ENCODE results near the gene IRAK2.

Gene IRAK2

GRCh38 chr3:10194328-10195071 is 29.8 kb downstream of the IRAK2 start:
- H3K9me3 ChIP-seq (ENCODE audit: low read length): no peaks in the 10 kb centered on the region
- H3K27ac ChIP-seq (ENCODE audit: low read depth, low read length): peak overlapping the region; percentile 66

GRCh38 chr3:10195366-10196089 is 30.8 kb downstream of the IRAK2 start:
- Histone ChIP-seq H3K36me3 (ENCODE audit: insufficient read depth, low read length) (no peaks in the 10 kb centered on the region), H3K9me3 (ENCODE audit: low read length) (no peaks in the 10 kb centered on the region), H3K27ac (ENCODE audit: low read depth, low read length) (no peak overlapping the region), H3K4me3 (ENCODE audit: low read depth in 1 of 2, low read length in 2 of 2) (no peak overlapping the region), H3K27me3 (ENCODE audit: control insufficient read depth in 1 of 2, insufficient read depth in 2 of 2, low read length in 2 of 2) (no peaks in the 10 kb centered on the region), H3K4me1 (ENCODE audit: insufficient read depth, low read length) (peaks cover 58% of the 10 kb centered on the region), H3K9ac (ENCODE audit: low read length) (no peak overlapping the region)

More at GRCh38 chr3:10194328-10195071, 29.8 kb downstream of the IRAK2 start:
- Histone ChIP-seq H3K36me3 (ENCODE audit: insufficient read depth, low read length) (no peaks in the 10 kb centered on the region), H3K4me1 (ENCODE audit: insufficient read depth, low read length) (peaks cover 67% of the 10 kb centered on the region), H3K4me3 (ENCODE audit: low read depth in 1 of 2, low read length in 2 of 2) (no peak overlapping the region), H3K9ac (ENCODE audit: low read length) (no peak overlapping the region), H3K27me3 (ENCODE audit: control insufficient read depth in 1 of 2, insufficient read depth in 2 of 2, low read length in 2 of 2) (no peaks in the 10 kb centered on the region)

- no peaks in the 10 kb centered on the region for H3K9me3 ChIP-seq (ENCODE audit: low read length)
- no peak overlapping the region for H3K27ac ChIP-seq (ENCODE audit: low read depth, low read length)
- H3K4me1 ChIP-seq (ENCODE audit: insufficient read depth, low read length): peaks cover 49% of the 10 kb centered on the region
- H3K27me3 ChIP-seq (ENCODE audit: control insufficient read depth in 1 of 2, insufficient read depth in 2 of 2, low read length in 2 of 2): no peaks in the 10 kb centered on the region
- H3K9ac ChIP-seq (ENCODE audit: low read length): no peak overlapping the region
- no peak overlapping the region for H3K4me3 ChIP-seq (ENCODE audit: low read depth in 1 of 2, low read length in 2 of 2)
- H3K36me3 ChIP-seq (ENCODE audit: insufficient read depth, low read length): peaks cover 8% of the 10 kb centered on the region
Measured at GRCh38 chr3:10196389-10197052, 31.8 kb downstream of the IRAK2 start.

GRCh38 chr3:10198226-10198625 is 33.5 kb downstream of the IRAK2 start:
- Histone ChIP-seq H3K27ac (ENCODE audit: low read depth, low read length) (no peak overlapping the region), H3K27me3 (ENCODE audit: control insufficient read depth in 1 of 2, insufficient read depth in 2 of 2, low read length in 2 of 2) (no peaks in the 10 kb centered on the region), H3K36me3 (ENCODE audit: insufficient read depth, low read length) (peaks cover 10% of the 10 kb centered on the region), H3K9me3 (ENCODE audit: low read length) (no peaks in the 10 kb centered on the region), H3K4me3 (ENCODE audit: low read depth in 1 of 2, low read length in 2 of 2) (no peak overlapping the region), H3K9ac (ENCODE audit: low read length) (no peak overlapping the region), H3K4me1 (ENCODE audit: insufficient read depth, low read length) (peaks cover 32% of the 10 kb centered on the region)

- Histone ChIP-seq H3K9me3 (ENCODE audit: low read length) (no peaks in the 10 kb centered on the region), H3K4me1 (ENCODE audit: insufficient read depth, low read length) (peaks cover 27% of the 10 kb centered on the region), H3K4me3 (ENCODE audit: low read depth in 1 of 2, low read length in 2 of 2) (no peak overlapping the region), H3K36me3 (ENCODE audit: insufficient read depth, low read length) (peaks cover 10% of the 10 kb centered on the region), H3K27me3 (ENCODE audit: control insufficient read depth in 1 of 2, insufficient read depth in 2 of 2, low read length in 2 of 2) (no peaks in the 10 kb centered on the region), H3K9ac (ENCODE audit: low read length) (no peak overlapping the region), H3K27ac (ENCODE audit: low read depth, low read length) (no peak overlapping the region)
Measured at GRCh38 chr3:10198761-10199649, 34.3 kb downstream of the IRAK2 start.

GRCh38 chr3:10204921-10205320 is 40.2 kb downstream of the IRAK2 start:
- Histone ChIP-seq H3K9me3 (ENCODE audit: low read length) (no peaks in the 10 kb centered on the region), H3K36me3 (ENCODE audit: insufficient read depth, low read length) (peaks cover 15% of the 10 kb centered on the region), H3K27ac (ENCODE audit: low read depth, low read length) (no peak overlapping the region), H3K27me3 (ENCODE audit: control insufficient read depth in 1 of 2, insufficient read depth in 2 of 2, low read length in 2 of 2) (no peaks in the 10 kb centered on the region), H3K4me3 (ENCODE audit: low read depth in 1 of 2, low read length in 2 of 2) (no peak overlapping the region), H3K9ac (ENCODE audit: low read length) (no peak overlapping the region), H3K4me1 (ENCODE audit: insufficient read depth, low read length) (peaks cover 14% of the 10 kb centered on the region)

- H3K27ac ChIP-seq (ENCODE audit: low read depth, low read length): no peak overlapping the region
- no peaks in the 10 kb centered on the region for H3K9me3 ChIP-seq (ENCODE audit: low read length)
- H3K4me3 ChIP-seq (ENCODE audit: low read depth in 1 of 2, low read length in 2 of 2): no peak overlapping the region
- peaks cover 14% of the 10 kb centered on the region for H3K4me1 ChIP-seq (ENCODE audit: insufficient read depth, low read length)
- H3K27me3 ChIP-seq (ENCODE audit: control insufficient read depth in 1 of 2, insufficient read depth in 2 of 2, low read length in 2 of 2): no peaks in the 10 kb centered on the region
- peaks cover 15% of the 10 kb centered on the region for H3K36me3 ChIP-seq (ENCODE audit: insufficient read depth, low read length)
- no peak overlapping the region for H3K9ac ChIP-seq (ENCODE audit: low read length)
Measured at GRCh38 chr3:10205451-10206165, 40.9 kb downstream of the IRAK2 start.

- no peak overlapping the region for H3K27ac ChIP-seq (ENCODE audit: low read depth, low read length)
- no peaks in the 10 kb centered on the region for H3K27me3 ChIP-seq (ENCODE audit: control insufficient read depth in 1 of 2, insufficient read depth in 2 of 2, low read length in 2 of 2)
- no peak overlapping the region for H3K9ac ChIP-seq (ENCODE audit: low read length)
- peaks cover 14% of the 10 kb centered on the region for H3K4me1 ChIP-seq (ENCODE audit: insufficient read depth, low read length)
- H3K9me3 ChIP-seq (ENCODE audit: low read length): no peaks in the 10 kb centered on the region
- no peak overlapping the region for H3K4me3 ChIP-seq (ENCODE audit: low read depth in 1 of 2, low read length in 2 of 2)
- peaks cover 10% of the 10 kb centered on the region for H3K36me3 ChIP-seq (ENCODE audit: insufficient read depth, low read length)
Measured at GRCh38 chr3:10206166-10206511, 41.4 kb downstream of the IRAK2 start.

GRCh38 chr3:10213156-10213792 is 48.6 kb downstream of the IRAK2 start:
- Histone ChIP-seq H3K4me1 (ENCODE audit: insufficient read depth, low read length) (no peaks in the 10 kb centered on the region), H3K36me3 (ENCODE audit: insufficient read depth, low read length) (peaks cover 17% of the 10 kb centered on the region), H3K9ac (ENCODE audit: low read length) (no peak overlapping the region), H3K27ac (ENCODE audit: low read depth, low read length) (no peak overlapping the region), H3K9me3 (ENCODE audit: low read length) (no peaks in the 10 kb centered on the region), H3K27me3 (ENCODE audit: control insufficient read depth in 1 of 2, insufficient read depth in 2 of 2, low read length in 2 of 2) (no peaks in the 10 kb centered on the region), H3K4me3 (ENCODE audit: low read depth in 1 of 2, low read length in 2 of 2) (no peak overlapping the region)

- no peak overlapping the region for H3K4me3 ChIP-seq (ENCODE audit: low read depth in 1 of 2, low read length in 2 of 2)
- H3K27ac ChIP-seq (ENCODE audit: low read depth, low read length): no peak overlapping the region
- peaks cover 12% of the 10 kb centered on the region for H3K36me3 ChIP-seq (ENCODE audit: insufficient read depth, low read length)
- no peaks in the 10 kb centered on the region for H3K9me3 ChIP-seq (ENCODE audit: low read length)
- no peaks in the 10 kb centered on the region for H3K27me3 ChIP-seq (ENCODE audit: control insufficient read depth in 1 of 2, insufficient read depth in 2 of 2, low read length in 2 of 2)
- H3K4me1 ChIP-seq (ENCODE audit: insufficient read depth, low read length): no peaks in the 10 kb centered on the region
- no peak overlapping the region for H3K9ac ChIP-seq (ENCODE audit: low read length)
Measured at GRCh38 chr3:10215578-10216368, 51.1 kb downstream of the IRAK2 start.
